ENCODE results near the gene SLC28A1.

Gene SLC28A1

DNA sequence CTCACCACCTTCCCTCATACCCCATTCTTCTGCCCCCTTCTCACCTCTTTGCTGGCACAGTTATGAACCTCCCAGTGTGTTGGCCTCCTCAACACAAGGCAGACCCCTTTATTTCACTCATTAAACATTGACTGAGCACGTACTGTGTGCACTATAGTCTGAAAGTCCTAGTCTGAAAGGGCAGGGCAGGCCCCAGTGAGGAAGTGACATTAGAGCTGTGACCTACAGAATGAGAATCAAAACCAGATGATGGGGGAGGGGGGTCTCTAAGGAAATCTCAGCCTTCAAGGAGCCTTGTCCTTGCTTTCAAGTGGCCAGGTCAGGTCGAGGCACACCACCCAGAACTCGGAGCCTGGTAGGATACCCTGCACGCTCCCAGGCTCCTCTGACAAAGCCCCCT is 3.5 kb downstream of the SLC28A1 start:
- no peaks in the 10 kb centered on the region for H3K9me3 Mint-ChIP-seq (ENCODE audit: low read depth)
- H3K36me3 Mint-ChIP-seq, result no peaks in the 10 kb centered on the region
- no peak overlapping the region for H3K4me3 Mint-ChIP-seq
- H3K4me1 Mint-ChIP-seq (ENCODE audit: low read depth), result no peaks in the 10 kb centered on the region
- H3K27ac Mint-ChIP-seq, result no peak overlapping the region
- peaks cover 1% of the 10 kb centered on the region for H3K27me3 Mint-ChIP-seq

GRCh38 chr15:84888639-84889038 is 4.2 kb downstream of the SLC28A1 start:
- Mint-ChIP-seq H3K27ac (no peak overlapping the region), H3K9me3 (ENCODE audit: low read depth) (no peaks in the 10 kb centered on the region), H3K36me3 (no peaks in the 10 kb centered on the region), H3K4me3 (no peak overlapping the region), H3K27me3 (peaks cover 1% of the 10 kb centered on the region), H3K4me1 (ENCODE audit: low read depth) (no peaks in the 10 kb centered on the region)

GRCh38 chr15:84889313-84889990 is 5.0 kb downstream of the SLC28A1 start:
- H3K4me1 Mint-ChIP-seq (ENCODE audit: low read depth), result no peaks in the 10 kb centered on the region
- H3K36me3 Mint-ChIP-seq, result no peaks in the 10 kb centered on the region
- peaks cover 1% of the 10 kb centered on the region for H3K27me3 Mint-ChIP-seq
- H3K4me3 Mint-ChIP-seq, result no peak overlapping the region
- H3K27ac Mint-ChIP-seq, result no peak overlapping the region
- no peaks in the 10 kb centered on the region for H3K9me3 Mint-ChIP-seq (ENCODE audit: low read depth)

DNA sequence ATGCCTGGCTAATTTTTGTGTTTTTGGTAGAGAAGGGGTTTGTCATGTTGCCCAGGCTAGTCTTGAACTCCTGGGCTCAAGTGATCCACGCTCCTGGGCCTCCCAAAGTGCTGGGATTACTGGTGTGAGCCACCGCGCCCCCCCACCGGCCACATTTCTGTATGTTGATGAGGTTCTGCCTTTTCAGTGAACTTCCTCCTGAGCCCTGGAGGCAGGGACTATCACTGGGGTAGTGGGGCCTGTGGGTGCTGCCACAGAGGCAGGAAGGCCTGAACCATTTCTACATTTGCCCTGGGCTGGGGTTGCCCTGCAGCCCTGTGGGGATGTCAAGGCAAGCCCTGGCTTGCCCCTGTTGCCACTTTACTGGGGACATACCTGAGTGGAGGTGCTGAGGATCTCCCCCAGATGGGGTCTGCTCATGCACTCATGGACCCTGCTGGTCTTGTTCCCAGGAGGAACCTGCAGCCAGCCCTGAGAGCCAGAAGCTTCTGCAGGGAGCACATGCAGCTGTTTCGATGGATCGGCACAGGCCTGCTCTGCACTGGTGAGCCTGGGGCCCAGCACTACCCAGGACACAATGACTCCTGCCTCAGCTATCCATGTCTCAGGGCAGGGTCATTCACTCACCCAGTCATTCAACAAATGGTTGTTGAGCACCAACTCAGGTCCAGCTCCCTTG is 5.7 kb downstream of the SLC28A1 start:
- Mint-ChIP-seq H3K27me3 (no peaks in the 10 kb centered on the region), H3K27ac (no peak overlapping the region), H3K4me1 (ENCODE audit: low read depth) (no peaks in the 10 kb centered on the region), H3K4me3 (no peak overlapping the region), H3K36me3 (no peaks in the 10 kb centered on the region), H3K9me3 (ENCODE audit: low read depth) (no peaks in the 10 kb centered on the region)

GRCh38 chr15:84890670-84891162 is 6.3 kb downstream of the SLC28A1 start:
- Mint-ChIP-seq H3K4me1 (ENCODE audit: low read depth) (no peaks in the 10 kb centered on the region), H3K27me3 (no peaks in the 10 kb centered on the region), H3K36me3 (no peaks in the 10 kb centered on the region)

DNA sequence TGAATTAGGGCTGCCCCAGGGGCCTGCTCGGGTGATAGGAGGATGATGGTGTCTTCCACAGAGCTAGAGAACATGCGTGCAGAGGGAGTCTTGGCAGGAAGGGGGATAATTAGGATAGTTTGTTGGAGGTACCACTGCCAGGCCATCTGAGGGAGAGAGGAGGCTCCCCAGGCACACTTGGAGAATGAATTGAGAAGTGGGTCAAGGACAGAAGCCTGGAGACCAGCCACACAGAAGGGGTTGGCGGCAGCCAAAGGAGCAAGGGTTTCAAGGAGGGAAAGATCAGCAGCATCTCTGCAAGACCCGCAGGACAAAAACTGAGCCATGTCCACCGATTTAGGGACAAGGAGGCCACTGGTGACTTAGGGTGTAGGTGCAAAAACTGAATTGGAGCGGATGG is 6.9 kb downstream of the SLC28A1 start:
- H3K4me1 Mint-ChIP-seq (ENCODE audit: low read depth), result no peaks in the 10 kb centered on the region
- H3K27ac Mint-ChIP-seq, result no peak overlapping the region
- H3K9me3 Mint-ChIP-seq (ENCODE audit: low read depth), result no peaks in the 10 kb centered on the region
- no peaks in the 10 kb centered on the region for H3K36me3 Mint-ChIP-seq
- no peak overlapping the region for H3K4me3 Mint-ChIP-seq
- peaks cover 2% of the 10 kb centered on the region for H3K27me3 Mint-ChIP-seq

More at GRCh38 chr15:84890670-84891162, 6.3 kb downstream of the SLC28A1 start:
- no peaks in the 10 kb centered on the region for H3K9me3 Mint-ChIP-seq (ENCODE audit: low read depth)
- no peak overlapping the region for H3K4me3 Mint-ChIP-seq
- no peak overlapping the region for H3K27ac Mint-ChIP-seq

DNA sequence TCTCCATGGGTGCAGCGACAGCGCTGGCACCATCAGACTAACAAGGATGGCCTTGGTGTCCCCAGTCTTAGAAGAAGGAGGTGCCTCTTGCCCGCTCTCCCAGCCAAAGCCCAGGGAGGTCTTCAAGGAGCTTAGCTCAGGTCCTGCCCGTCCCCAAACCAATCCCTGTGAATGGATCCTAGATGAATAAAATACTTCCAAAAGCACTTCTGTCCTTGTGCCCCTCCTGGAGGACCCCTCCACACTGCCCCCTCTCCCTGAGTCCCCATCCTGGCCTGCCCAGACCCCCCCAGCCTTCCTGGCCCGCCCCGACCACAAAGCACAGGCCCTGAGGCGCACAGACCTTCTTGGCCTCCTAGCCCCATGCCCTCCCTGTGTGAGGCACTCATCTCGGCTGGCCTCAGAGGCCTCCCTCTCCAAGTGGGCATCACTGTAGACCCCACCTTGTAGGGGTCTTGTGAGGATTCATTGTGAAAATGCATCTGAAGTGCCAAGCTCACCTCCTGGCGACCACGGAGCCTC is 8.4 kb downstream of the SLC28A1 start:
- Mint-ChIP-seq H3K4me1 (ENCODE audit: low read depth) (no peaks in the 10 kb centered on the region), H3K27me3 (peaks cover 8% of the 10 kb centered on the region), H3K36me3 (no peaks in the 10 kb centered on the region), H3K9me3 (ENCODE audit: low read depth) (no peaks in the 10 kb centered on the region), H3K4me3 (no peak overlapping the region), H3K27ac (no peak overlapping the region)

GRCh38 chr15:84893607-84894006 is 9.1 kb downstream of the SLC28A1 start:
- peaks cover 8% of the 10 kb centered on the region for H3K27me3 Mint-ChIP-seq
- no peaks in the 10 kb centered on the region for H3K36me3 Mint-ChIP-seq
- no peak overlapping the region for H3K4me3 Mint-ChIP-seq
- no peaks in the 10 kb centered on the region for H3K4me1 Mint-ChIP-seq (ENCODE audit: low read depth)
- H3K27ac Mint-ChIP-seq, result no peak overlapping the region
- no peaks in the 10 kb centered on the region for H3K9me3 Mint-ChIP-seq (ENCODE audit: low read depth)

DNA sequence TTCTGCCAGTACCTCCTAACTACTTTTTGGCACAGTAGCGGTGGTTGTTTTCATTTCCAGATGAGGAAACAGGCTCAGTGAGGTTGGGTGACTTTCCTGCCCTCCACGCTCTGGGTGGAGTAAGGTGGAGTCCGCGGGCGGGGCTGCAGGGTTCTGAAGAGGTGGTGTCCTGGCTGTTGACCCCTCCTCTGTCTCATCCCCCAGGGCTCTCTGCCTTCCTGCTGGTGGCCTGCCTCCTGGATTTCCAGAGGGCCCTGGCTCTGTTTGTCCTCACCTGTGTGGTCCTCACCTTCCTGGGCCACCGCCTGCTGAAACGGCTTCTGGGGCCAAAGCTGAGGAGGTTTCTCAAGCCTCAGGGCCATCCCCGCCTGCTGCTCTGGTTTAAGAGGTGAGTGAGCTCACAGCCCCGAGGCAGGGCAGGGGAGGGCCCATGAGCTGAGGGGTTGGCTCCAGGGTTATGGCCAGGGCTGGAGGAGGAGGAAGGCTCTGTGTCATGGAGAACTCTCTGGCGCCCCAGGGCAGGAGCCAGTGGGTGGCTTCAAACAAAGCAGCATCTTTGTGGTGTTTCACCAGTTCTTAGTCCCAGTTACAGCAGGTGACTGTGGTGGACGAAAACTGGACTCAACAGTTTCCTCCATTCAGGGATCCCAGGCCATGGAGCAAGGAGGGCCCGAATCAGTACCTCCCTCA is 10.4 kb downstream of the SLC28A1 start:
- Mint-ChIP-seq H3K27me3 (peaks cover 8% of the 10 kb centered on the region), H3K4me3 (no peak overlapping the region)

GRCh38 chr15:84898761-84899160 is 14.3 kb downstream of the SLC28A1 start:
- Mint-ChIP-seq H3K9me3 (ENCODE audit: low read depth) (no peaks in the 10 kb centered on the region), H3K27ac (no peak overlapping the region), H3K27me3 (peaks cover 8% of the 10 kb centered on the region), H3K36me3 (peaks cover 2% of the 10 kb centered on the region), H3K4me3 (no peak overlapping the region), H3K4me1 (ENCODE audit: low read depth) (no peaks in the 10 kb centered on the region)

More for the DNA sequence above, 10.4 kb downstream of the SLC28A1 start:
- Mint-ChIP-seq H3K36me3 (no peaks in the 10 kb centered on the region), H3K27ac (no peak overlapping the region), H3K4me1 (ENCODE audit: low read depth) (no peaks in the 10 kb centered on the region), H3K9me3 (ENCODE audit: low read depth) (no peaks in the 10 kb centered on the region)

DNA sequence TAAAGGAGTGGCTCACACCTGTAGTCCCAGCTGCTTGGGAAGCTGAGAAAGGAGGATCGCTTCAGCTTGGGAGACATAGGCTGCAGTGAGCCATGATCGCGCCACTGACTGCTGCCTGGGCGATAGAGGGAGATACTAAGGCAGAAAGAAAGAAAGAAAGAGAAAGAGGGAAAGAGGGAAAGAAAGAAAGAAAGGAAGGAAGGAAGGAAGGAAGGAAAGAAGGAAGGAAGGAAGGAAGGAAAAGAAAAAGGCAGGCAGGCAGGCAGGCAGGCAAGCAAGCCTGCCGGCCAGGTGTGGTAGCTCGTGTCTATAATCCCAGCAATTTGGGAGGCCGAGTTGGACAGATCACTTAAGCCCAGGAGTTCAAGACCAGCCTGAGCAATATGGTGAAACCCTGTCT is 15.3 kb downstream of the SLC28A1 start:
- peaks cover 8% of the 10 kb centered on the region for H3K27me3 Mint-ChIP-seq
- no peak overlapping the region for H3K4me3 Mint-ChIP-seq

DNA sequence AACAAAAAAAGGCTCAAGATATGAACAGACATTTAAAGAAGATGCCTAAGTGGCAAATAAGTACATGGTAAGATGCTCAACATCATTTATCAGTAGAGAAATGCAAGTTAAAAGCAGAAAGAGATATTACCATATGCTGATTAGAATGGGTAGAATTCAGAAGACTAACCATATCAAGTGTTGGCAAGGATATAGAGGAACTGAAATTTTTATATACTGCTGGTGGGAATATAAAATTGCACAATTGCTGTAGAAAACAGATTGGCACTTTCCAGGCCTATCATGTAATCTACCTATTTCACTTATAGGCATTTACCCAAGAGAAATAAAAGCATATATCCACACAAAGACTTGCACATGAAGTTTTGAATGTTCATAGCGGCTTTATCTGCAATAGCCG is 17.1 kb downstream of the SLC28A1 start:
- Mint-ChIP-seq H3K36me3 (peaks cover 2% of the 10 kb centered on the region), H3K4me3 (no peak overlapping the region), H3K4me1 (ENCODE audit: low read depth) (no peaks in the 10 kb centered on the region), H3K27me3 (peaks cover 5% of the 10 kb centered on the region), H3K27ac (no peak overlapping the region), H3K9me3 (ENCODE audit: low read depth) (no peaks in the 10 kb centered on the region)

More for the DNA sequence above, 15.3 kb downstream of the SLC28A1 start:
- Mint-ChIP-seq H3K9me3 (ENCODE audit: low read depth) (no peaks in the 10 kb centered on the region), H3K36me3 (peaks cover 2% of the 10 kb centered on the region), H3K4me1 (ENCODE audit: low read depth) (no peaks in the 10 kb centered on the region), H3K27ac (no peak overlapping the region)

DNA sequence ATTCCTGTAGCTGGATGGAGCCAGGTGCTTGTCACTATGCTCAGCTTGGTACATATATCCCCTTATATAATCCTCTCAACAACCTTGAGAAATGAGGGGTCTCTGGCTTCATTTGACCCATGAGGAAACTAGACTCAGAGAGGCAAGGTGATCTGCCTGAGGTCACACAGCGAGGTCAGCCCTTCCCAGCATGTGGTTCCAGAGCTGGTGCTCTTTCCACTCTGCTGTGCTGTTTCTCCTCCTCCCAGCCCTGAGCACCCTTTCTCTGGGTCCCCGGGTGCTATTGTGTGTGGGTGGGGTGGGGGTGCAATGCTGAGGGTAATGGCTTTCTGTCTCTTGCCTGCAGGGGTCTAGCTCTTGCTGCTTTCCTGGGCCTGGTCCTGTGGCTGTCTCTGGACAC is 19.3 kb downstream of the SLC28A1 start:
- Mint-ChIP-seq H3K9me3 (ENCODE audit: low read depth) (no peaks in the 10 kb centered on the region), H3K4me1 (ENCODE audit: low read depth) (no peaks in the 10 kb centered on the region), H3K27ac (no peak overlapping the region), H3K27me3 (no peaks in the 10 kb centered on the region), H3K36me3 (peaks cover 2% of the 10 kb centered on the region), H3K4me3 (no peak overlapping the region)

- peaks cover 2% of the 10 kb centered on the region for H3K36me3 Mint-ChIP-seq
- no peaks in the 10 kb centered on the region for H3K27me3 Mint-ChIP-seq
- no peaks in the 10 kb centered on the region for H3K4me1 Mint-ChIP-seq (ENCODE audit: low read depth)
- no peak overlapping the region for H3K4me3 Mint-ChIP-seq
- no peaks in the 10 kb centered on the region for H3K9me3 Mint-ChIP-seq (ENCODE audit: low read depth)
- H3K27ac Mint-ChIP-seq, result no peak overlapping the region
These were observed 20.0 kb downstream of the SLC28A1 start for GRCh38 chr15:84904419-84904818.

All from activated naive CD8-positive, alpha-beta T cell (primary cell).